Prostate gland (tissue), 2 donors: Measurements from ENCODE around the gene CACNA1D. TPM values are rescaled to one million over a fixed set of nuclear protein-coding genes. Genes with fewer than 3 reads are reported as not detected.

Experiments
- DNase-seq: peaks from one replicate; pipeline ENCODE4 v3.0.0-alpha.2; 2019; ENCODE audit warnings: low spot score
- H3K27ac ChIP-seq, 2 donors: fragments of 200-600 bp; sonication (generic); 2 replicates each; pipeline ENCODE4 v1.5.1; 2017 to 2019
- H3K27me3 ChIP-seq: fragments of 200-600 bp; sonication (generic); replicated peaks from 2 replicates; pipeline ENCODE4 v1.5.1; 2019; ENCODE audit not compliant: insufficient read depth
- H3K36me3 ChIP-seq, 2 donors: fragments of 200-600 bp; sonication (generic); 1 replicate in 1 of 2; 2 replicates in 1 of 2; pipeline versions ENCODE4 v1.5.1 to v1.8.1; 2017 to 2019
- H3K4me1 ChIP-seq: fragments of 200-600 bp; sonication (generic); replicated peaks from 2 replicates; pipeline ENCODE4 v1.5.1; 2019
- H3K4me3 ChIP-seq, 2 donors: fragments of 200-600 bp; sonication (generic); 2 replicates each; pipeline ENCODE4 v1.5.1; 2017 to 2019
- H3K9me3 ChIP-seq: fragments of 200-600 bp; sonication (generic); 2 replicates; pipeline ENCODE4 v1.5.1; 2017
- CTCF ChIP-seq, 4 experiments: fragments of 200-600 bp in 2 of 4; fragments of 450-650 bp in 2 of 4; sonication (generic) in 2 of 4; IDR thresholded peaks; 1 replicate in 3 of 4; 2 replicates in 1 of 4; pipeline ENCODE4 v1.5.1; 2016 to 2019; ENCODE audit warnings: antibody characterized with exemption in 4 of 4, mild to moderate bottlenecking in 2 of 4, moderate library complexity in 2 of 4
- POLR2A ChIP-seq: fragments of 450-650 bp; IDR thresholded peaks from one replicate; pipeline ENCODE4 v1.6.1; 2016; ENCODE audit warnings: antibody characterized with exemption, mild to moderate bottlenecking
- POLR2AphosphoS5 ChIP-seq: sonication (generic); formaldehyde crosslinking; IDR thresholded peaks from one replicate; pipeline ENCODE4 v1.6.1; 2017; ENCODE audit warnings: antibody characterized with exemption
- WGBS: methylation state at CpG from one replicate; pipeline ENCODE4 v1.1.5; 2018; 5-methylcytosine and 5-hydroxymethylcytosine counted together
- intact Hi-C: fragments of 100-400 bp; cut with DNase I; formaldehyde crosslinking; loops from one replicate; pipeline ENCODE4 v1.14.2; 2022
- total RNA-seq, 2 donors: library from RNA; depleted of rRNA; stranded (reverse); fragments of >200 nt; gene quantifications; one replicate each; pipeline ENCODE4 v1.1.0, GENCODE V29; 2016

CACNA1D gene
- total RNA-seq, 2 donors from 2014 or later: 15.5 to 45.1 TPM

- Histone ChIP-seq H3K36me3 (no peaks in the 10 kb centered on the region), H3K4me3 (no peak overlapping the region), H3K27ac (peak overlapping the region in 1 of 2 donors; percentile 23), H3K4me1 (no peaks in the 10 kb centered on the region), H3K9me3 (no peaks in the 10 kb centered on the region), H3K27me3 (no peaks in the 10 kb centered on the region)
- TF ChIP-seq POLR2A: no peak
- no peak for TF ChIP-seq POLR2AphosphoS5
- no peak for TF ChIP-seq CTCF (IDR thresholded peaks at IDR 0.05)
- intact Hi-C loops: no loop called here
- 64% methylated on average over 10 of the region's 10 CpGs for WGBS
- DNase-seq: no peak
Observed at GRCh38 chr3:53545310-53545995, 51.0 kb downstream of the CACNA1D start.

GRCh38 chr3:53545996-53546359 lies 51.6 kb downstream of the CACNA1D start:
- H3K4me3 ChIP-seq: no peak overlapping the region
- intact Hi-C loops: no loop called here
- no peaks in the 10 kb centered on the region for H3K4me1 ChIP-seq
- no peaks in the 10 kb centered on the region for H3K36me3 ChIP-seq
- no peaks in the 10 kb centered on the region for H3K9me3 ChIP-seq
- DNase-seq: no peak
- H3K27ac ChIP-seq: peak overlapping the region in 1 of 2 donors; percentile 23
- TF ChIP-seq POLR2A (no peak), CTCF (IDR thresholded peaks at IDR 0.05) (no peak), POLR2AphosphoS5 (no peak)
- H3K27me3 ChIP-seq: no peaks in the 10 kb centered on the region
- 61% methylated on average over 7 of the region's 7 CpGs for WGBS

GRCh38 chr3:53547327-53547726 lies 52.9 kb downstream of the CACNA1D start:
- H3K4me1 ChIP-seq: no peaks in the 10 kb centered on the region
- no peaks in the 10 kb centered on the region for H3K27me3 ChIP-seq
- no peak overlapping the region for H3K4me3 ChIP-seq
- 86% methylated on average over 8 of the region's 8 CpGs for WGBS
- H3K27ac ChIP-seq: no peak overlapping the region
- no peak for DNase-seq
- no peak for TF ChIP-seq CTCF (IDR thresholded peaks at IDR 0.05)
- TF ChIP-seq POLR2A: no peak
- no peak for TF ChIP-seq POLR2AphosphoS5
- no peaks in the 10 kb centered on the region for H3K9me3 ChIP-seq
- no peaks in the 10 kb centered on the region for H3K36me3 ChIP-seq
- intact Hi-C loops: no loop called here

GRCh38 chr3:53550005-53550620 lies 55.7 kb downstream of the CACNA1D start:
- intact Hi-C loops: no loop called here
- no peak overlapping the region for H3K4me3 ChIP-seq
- H3K36me3 ChIP-seq: no peaks in the 10 kb centered on the region
- no peak overlapping the region for H3K27ac ChIP-seq
- H3K4me1 ChIP-seq: no peaks in the 10 kb centered on the region
- H3K27me3 ChIP-seq: no peaks in the 10 kb centered on the region
- H3K9me3 ChIP-seq: no peaks in the 10 kb centered on the region
- 72% methylated on average over 8 of the region's 8 CpGs for WGBS
- TF ChIP-seq POLR2A: no peak
- TF ChIP-seq CTCF (IDR thresholded peaks at IDR 0.05): no peak
- DNase-seq: no peak

- Histone ChIP-seq H3K27me3 (no peaks in the 10 kb centered on the region), H3K27ac (no peak overlapping the region), H3K4me3 (no peak overlapping the region), H3K9me3 (no peaks in the 10 kb centered on the region), H3K4me1 (no peaks in the 10 kb centered on the region), H3K36me3 (no peaks in the 10 kb centered on the region)
- intact Hi-C loops: no loop called here
- DNase-seq: no peak
- TF ChIP-seq CTCF (IDR thresholded peaks at IDR 0.05): no peak
- TF ChIP-seq POLR2AphosphoS5: no peak
- WGBS: 63% methylated on average over 7 of the region's 7 CpGs
Observed at GRCh38 chr3:53551324-53551723, 56.9 kb downstream of the CACNA1D start.
